ENCODE data around the gene PLD1.

Gene PLD1

DNA sequence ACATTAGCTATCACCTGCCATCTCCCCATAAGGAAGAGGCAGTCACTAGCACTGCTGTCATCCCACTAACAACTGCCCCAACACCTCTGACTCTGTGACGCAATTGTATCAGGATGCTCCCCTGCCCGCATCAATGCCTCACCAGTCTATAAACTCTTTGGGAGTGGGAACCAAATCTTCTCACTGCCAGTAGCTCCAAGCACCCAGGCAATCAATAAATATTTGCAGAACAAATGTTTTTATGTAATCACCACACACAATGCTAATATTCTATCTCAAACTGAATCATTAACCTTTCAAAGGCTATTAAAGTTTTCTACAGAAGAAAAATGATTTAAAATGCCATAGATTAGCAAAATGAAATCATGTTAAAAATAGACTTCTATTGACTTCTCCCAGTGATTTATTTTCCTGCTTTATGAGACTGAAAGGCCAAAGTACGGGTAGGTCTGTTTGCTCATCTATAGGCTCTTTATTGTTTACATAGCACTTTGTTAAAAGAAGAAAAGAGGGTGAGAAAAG lies 131.3 kb downstream of the PLD1 start:
- no peak for DNase-seq (ENCODE audit: insufficient read length, low spot score)
- no peak for FAIRE-seq

DNA sequence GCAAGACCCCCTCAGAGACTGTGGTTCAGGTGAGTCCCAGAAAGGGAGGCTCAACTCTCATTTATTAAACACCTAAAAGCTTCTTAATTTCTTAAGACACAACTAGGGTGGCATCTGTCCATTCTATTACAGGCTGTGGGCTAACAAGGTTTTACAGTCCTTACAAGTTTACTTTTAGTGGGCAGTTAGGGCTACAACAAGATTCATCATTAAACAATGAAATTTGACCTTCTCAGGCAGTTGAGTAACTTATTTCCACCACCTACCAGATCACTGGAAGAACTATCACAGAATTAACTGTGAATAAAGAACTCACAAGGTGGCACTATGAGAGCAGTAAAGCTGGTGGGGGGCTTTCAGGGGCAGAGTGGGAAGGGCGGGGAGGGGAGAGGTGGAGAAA lies 132.6 kb downstream of the PLD1 start:
- DNase-seq (ENCODE audit: insufficient read length, low spot score) (no peak), FAIRE-seq (no peak)

DNA sequence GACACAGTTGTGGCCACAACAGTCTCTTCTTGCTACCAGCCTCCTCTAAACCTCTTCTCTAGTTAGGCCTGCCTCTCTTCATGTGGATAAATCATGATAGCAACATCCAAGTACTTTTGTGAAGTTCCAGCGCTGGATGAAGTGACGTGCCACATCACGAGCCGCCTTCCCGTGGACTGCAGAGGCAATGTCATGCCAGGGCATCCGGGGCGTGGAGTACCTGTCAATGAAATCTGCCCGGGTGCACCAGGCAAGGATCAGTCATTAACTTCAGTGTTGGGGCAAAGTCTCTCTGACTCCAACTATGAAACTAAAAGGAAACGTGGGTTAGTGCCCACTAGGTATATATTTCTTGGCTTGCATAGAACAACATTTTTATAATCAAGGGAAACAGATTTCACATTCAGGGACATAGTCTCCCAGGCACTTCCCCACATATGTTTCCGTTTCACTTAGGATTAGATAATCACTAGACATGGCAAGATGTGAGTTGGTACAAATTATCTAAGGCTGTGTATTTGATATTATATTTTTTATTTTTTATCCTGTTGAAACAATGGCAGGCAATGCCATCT lies 133.6 kb downstream of the PLD1 start:
- no peak for FAIRE-seq

DNA sequence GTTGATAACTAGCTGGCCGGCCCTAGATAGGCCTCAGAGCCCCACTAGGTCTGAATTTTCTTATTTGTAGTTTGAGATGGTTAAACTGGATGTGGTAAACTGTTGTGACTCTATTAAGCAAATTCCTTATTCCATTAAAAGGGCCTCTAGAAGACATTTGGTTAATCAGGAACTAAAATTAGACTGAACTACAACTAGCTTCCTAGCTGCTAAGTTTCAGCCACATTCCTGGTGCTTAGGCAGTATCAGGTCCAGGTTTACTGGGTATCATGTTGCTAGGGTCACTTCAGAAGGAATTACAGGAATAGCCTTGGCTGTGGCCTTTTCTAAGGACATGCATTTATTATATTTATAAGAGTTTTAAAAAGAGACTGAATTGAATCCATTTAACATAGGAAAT lies 136.3 kb downstream of the PLD1 start:
- no peak for FAIRE-seq

More for the DNA sequence above, 133.6 kb downstream of the PLD1 start:
- no peak for DNase-seq (ENCODE audit: insufficient read length, low spot score)

DNA sequence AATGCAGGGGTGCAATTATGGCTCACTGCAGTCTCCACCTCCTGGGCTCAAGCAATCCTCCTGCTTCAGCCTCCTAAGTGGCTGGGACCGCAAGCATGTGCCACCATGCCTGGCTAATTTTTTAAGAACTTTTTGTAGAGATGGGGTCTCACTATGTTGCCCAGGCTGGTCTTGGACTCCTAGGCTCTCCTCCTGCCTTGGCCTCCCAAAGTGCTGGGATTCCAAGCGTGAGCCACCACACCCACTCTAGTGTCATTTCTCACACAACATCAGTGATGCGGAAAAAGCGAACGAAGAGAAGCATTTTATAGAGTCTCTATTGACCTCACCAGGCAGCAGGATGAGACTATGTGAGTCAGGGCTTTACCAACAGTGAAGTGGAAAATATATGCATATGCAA lies 137.7 kb downstream of the PLD1 start:
- FAIRE-seq = no peak
- DNase-seq (ENCODE audit: insufficient read length, low spot score) = no peak

More for the DNA sequence above, 136.3 kb downstream of the PLD1 start:
- no peak for DNase-seq (ENCODE audit: insufficient read length, low spot score)

DNA sequence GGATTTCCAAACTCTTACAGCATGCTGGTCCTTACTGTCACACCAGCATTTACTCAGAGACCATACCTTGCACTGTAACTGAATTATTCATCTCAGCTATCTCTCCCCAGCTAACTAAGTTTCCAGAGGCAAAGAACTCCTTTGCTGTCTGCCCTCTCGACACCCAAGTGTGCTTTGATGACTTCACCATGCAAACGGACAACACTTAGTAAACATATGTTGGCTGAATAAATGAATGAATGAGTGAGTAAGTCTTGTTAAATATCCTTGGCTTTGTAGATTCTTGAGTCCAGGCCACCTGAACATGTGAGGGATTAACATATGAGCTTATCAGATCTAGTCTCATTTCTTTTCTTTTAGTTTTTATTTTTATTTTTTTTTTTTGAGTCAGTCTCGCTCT lies 138.2 kb downstream of the PLD1 start:
- DNase-seq (ENCODE audit: insufficient read length, low spot score) (no peak), FAIRE-seq (no peak)

DNA sequence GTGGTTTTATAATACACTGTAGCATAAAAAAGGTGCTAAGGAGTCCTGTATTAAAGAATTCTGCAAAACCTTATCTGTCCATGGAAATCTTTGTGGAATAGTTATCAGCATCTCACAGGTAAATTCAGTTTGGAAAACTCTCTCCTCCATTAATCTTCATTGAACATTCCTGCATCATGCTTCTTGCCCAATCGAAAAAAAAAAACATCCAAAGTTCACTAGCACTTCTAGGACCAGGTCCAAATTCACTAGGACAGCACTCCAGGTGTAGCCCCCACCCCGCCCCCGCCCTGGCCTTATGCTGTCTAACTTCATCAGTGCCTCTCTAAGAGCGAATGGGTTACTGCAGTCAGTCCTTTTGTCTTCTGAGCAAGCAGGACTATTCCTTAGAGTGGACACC lies 138.6 kb downstream of the PLD1 start:
- FAIRE-seq (no peak), DNase-seq (ENCODE audit: insufficient read length, low spot score) (no peak)

DNA sequence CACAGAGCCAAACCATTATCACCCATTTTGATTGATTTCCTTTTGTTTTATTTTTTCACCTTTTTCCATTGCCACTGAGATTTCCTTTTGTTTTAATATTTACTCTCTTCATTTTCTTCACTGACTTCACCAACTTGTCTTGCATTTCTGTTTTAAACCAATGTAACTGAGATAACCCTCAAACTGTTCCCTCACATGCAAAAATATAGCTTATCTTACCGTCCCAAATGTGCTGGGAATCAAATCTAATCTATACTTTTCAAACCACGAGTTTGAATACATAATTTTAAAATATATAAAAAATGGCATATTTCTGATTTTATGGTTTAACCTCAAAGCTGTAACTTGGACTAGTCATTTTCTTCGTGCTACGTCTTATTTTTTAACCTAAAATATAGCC lies 143.8 kb downstream of the PLD1 start:
- DNase-seq (ENCODE audit: insufficient read length, low spot score) = no peak
- FAIRE-seq = no peak

DNA sequence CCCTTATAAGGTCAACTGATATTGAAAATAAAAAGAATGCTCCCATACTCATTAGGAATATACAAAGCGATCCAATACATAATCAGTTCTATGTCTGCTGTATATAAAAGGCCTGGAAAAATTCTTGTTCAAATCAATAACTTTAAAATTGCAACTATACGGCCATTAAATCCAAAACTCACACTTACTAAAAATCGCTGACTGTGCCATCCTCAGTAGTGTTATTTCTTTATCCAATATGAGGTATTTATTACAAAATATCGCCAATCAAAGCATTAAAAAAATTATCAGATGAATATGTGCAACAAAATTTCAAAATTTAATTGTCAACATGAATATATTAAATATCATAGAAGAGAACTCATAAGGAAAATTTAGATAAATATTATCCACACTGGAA lies 146.5 kb downstream of the PLD1 start:
- DNase-seq (ENCODE audit: insufficient read length, low spot score) (no peak), FAIRE-seq (no peak)

DNA sequence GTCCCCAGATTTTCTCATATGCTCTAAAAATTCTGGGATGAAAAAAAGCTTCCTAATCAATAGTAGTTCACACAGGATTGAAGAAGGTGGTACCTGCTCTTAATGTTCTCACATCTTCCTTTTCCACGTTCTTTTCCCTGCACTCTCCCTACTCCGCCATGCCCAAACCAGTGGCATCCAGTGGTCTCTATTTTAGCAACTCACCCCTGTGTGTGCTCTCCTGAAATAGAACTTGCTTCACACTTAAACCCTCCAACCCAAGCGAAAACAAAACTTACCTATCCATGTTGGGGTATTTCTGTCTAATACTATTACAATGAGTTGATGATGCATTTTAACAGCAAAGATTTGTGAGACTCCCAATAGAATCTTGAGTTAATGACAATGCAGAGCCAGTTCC lies 148.8 kb downstream of the PLD1 start:
- no peak for FAIRE-seq
- no peak for DNase-seq (ENCODE audit: insufficient read length, low spot score)

DNA sequence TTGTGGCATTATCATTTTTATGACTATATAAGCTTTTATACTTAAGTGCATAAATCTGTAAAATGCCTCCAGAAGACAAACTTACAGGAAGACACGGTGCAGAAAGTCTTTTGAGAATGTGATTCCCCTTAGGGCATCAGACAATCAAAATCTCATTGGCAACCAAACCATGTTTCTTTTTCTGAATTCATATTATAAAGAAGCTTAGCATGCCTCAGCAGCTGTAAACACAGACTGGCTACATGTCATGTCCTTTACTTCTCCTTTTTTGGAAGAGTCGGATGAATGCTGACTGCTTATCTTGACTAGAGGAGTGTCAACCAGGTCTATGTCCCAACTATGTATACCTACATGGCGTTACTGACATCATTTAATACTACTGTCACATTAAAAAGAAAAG lies 150.1 kb downstream of the PLD1 start:
- FAIRE-seq (no peak), DNase-seq (ENCODE audit: insufficient read length, low spot score) (no peak)

DNA sequence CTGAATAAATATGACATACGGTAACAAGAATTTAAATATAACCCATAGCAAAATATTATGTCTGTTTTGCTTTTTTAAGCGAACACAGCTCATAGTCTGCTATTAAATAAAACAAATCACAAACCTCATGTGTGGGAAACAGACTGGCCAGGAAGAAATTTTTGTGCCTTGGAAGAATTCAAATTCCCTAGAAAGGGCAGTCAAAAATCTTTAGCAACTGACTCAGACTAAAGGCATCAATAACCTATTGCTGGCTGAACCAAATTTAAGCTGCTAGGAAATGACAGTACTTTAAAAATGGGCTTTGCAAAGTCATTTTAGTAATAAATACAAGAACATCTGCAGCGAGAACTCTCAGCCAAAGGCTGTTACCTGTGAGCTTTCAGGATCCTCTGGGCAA lies 151.4 kb downstream of the PLD1 start:
- DNase-seq (ENCODE audit: insufficient read length, low spot score) (no peak), FAIRE-seq (no peak)

DNA sequence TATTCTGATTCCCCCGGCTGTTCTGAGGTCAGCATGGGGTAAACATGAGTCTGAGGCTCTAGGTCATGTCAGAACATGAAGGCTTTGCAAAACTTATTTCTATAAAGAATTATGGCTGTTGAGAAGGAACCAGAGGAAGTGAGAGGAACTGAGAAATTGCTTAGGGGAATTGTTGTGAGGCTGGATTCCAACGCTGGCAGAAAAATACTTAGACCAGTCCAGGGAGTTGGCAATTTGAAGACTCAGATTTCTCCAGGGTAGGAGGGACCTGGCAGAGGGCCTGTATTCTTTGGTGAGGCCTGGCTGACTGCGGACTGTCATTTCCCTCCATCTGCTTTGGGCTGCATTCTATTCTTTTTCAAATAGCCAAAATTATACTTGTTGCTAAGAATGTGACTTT lies 155.5 kb downstream of the PLD1 start:
- DNase-seq (ENCODE audit: insufficient read length, low spot score) (peak; percentile 30), FAIRE-seq (no peak)

DNA sequence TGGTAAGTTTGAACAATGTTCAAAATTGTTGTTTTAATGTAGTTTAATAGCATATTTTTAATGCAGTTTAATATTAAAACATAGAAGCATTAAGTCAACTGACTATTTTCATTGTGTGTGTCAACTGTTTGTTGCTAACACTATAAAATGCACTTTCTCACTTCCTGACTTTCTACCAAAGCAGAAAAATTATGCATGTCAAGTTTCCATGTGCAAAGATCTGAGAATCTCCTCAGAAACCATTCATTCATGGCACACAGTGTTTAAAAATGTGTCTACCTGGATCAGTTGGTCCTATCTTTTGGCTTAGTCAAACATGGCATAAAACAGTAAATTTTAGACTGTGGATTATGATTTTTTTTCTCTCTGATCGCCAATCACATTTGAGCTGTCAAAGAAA lies 156.0 kb downstream of the PLD1 start:
- no peak for DNase-seq (ENCODE audit: insufficient read length, low spot score)
- no peak for FAIRE-seq

DNA sequence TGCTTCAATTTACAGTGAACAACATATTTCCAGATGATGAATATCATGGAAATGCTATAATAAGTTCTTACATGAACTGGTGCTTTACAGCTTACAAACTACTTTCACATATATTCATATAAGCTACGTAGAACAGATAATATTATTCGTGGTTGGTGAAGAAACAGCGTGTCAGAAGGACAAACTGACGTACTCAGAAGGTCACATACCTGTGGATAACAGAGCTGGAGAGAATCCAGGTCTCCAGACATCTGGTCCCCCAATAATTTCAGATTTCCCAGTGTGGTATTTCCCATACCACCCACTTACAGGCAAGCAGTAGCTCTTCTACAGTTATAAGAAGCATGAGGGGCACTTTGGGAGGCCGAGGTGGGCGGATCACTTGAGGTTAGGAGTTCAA lies 156.6 kb downstream of the PLD1 start:
- FAIRE-seq = no peak
- DNase-seq (ENCODE audit: insufficient read length, low spot score) = no peak

DNA sequence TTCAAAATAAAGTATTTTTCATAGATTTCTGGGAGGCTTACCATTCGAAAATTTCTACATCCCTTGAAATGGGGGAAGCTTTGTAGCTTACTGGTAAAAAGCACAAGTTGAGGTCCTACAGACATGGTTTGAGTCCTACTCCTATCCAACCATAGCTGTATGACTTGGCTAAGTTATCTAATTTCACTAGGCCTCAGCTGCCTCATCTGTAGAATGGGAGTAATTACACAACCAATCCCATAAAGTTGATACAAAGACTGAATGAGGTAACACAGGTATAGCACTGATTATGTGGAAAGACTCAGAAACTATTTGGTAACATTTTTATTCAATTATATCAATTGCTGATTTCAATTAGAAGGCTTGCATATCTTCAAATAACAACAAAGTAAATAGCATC lies 157.4 kb downstream of the PLD1 start:
- FAIRE-seq (no peak), DNase-seq (ENCODE audit: insufficient read length, low spot score) (no peak)

DNA sequence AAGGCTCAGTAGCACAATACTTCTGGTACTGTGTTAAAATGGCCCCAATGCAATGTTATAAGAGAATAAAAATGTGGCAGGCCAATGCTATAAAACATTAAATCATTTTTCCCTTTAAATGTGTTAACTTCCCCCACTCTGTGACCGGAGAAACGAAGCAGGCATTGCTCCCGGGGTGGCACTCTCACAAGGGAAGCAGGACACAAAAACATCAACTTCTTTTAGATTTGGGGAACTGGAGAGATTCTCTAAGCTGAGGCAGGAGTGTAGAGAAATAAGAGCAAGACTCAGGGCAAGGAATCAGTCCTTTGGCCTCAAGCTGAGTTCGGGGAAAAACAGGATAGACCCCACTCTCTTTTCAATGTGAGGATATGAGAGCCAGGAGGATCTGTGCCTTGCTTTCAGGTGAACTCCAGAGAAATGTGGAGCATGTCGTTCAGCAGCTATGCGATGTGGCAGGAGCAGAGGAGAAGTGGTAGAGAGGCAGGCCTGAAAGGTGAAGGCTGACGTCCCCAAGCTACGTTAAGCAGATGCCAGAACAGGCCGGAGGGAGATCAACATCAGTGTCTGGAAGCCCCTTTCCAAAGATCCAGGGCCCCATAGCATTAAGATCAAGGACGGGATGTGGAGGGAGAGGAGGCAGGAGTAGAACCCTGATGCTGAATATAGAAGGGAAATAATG lies 160.2 kb downstream of the PLD1 start:
- DNase-seq (ENCODE audit: insufficient read length, low spot score) (no peak), FAIRE-seq (no peak)

DNA sequence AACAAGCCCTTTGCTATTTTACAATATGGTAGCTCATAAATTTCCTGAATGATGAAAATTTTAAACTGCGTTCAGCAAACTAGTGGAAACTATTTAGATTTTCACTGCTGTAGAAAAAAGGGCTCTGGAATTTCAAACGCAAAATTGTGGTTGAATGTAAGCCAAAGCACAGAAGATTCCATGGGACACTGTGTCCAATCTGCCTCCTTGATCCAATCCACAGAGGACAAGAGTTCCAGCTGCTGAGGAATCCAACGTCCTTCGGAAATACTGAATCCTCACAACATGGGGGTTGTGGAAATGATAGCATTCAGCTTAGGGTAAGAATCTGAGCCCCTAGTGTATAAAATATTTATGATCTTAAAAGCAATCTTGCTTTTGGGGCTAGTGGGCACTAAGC lies 161.0 kb downstream of the PLD1 start:
- no peak for FAIRE-seq
- DNase-seq (ENCODE audit: insufficient read length, low spot score) = no peak

DNA sequence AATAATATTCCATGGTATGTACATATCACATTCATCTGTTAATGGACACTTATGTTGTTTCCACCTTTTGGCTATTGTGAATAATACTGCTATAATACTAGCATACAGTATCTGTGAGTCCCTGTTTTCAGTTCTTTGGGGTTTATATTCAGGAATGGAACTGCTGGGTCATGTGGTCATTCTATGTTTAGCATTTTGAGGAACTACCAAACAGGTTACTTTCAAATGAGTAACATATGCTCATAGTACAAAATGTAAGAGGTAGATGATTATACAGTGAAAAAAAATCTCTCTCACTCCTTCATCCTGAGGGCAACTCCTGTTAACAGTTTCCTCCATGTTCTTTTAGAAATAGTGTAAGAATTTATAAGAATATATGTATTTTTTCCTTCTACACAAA lies 162.2 kb downstream of the PLD1 start:
- DNase-seq (ENCODE audit: insufficient read length, low spot score) = no peak
- FAIRE-seq = no peak

DNA sequence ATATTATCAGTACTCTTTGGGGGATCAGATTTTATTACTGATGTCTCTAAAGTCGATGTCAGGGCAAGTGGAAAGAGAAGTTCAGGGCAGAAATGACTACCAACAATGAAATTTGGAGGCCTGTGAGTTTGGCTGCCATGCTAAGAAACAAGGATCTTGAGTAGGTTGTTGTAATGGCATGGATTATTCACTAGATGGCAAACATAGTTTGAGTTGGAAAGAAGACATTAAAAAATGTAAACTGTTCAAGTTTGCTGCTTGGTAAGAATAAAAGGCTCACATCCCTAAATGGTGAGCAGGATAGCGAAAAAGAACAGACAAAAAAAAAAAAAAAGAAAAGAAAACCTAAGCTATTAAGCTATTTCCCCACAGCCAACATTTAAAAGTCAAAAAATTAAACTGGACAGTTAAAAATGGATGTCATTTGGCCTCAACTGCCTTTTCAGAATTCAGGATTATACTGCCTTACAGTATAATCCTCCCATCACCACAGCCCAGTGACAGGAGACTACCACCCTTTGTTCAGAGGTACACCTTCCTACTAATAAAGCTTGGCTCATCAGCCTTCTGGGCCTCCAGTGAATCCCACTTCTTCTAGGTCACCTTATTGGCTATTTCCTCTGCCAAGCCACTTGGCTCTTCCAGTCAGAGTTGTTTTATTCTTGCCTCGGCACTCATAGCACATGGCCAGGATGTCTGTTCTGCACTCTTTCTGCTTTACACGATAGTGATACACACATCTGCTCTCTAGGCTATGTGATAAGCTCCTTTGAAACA lies 163.7 kb downstream of the PLD1 start:
- FAIRE-seq (no peak), DNase-seq (ENCODE audit: insufficient read length, low spot score) (peak; percentile 47)

DNA sequence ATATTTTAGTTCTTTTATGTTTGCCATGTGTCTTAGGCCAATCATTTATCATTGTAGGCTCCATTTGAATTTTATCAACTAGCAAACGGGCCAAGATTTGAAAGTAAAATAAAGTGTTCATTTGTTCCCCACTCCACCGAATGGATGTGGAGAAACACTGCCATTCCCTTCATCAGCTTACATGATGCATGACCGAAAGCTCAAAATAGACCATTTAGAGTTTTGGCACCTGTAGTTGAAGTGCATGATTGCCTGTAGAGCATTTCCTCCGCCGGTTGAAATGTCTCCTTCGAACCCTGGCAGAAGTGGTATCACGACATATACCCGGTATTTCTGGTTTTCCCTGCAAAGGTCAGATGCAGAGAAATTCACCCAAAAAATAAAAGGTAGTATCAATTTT lies 165.6 kb downstream of the PLD1 start:
- DNase-seq (ENCODE audit: insufficient read length, low spot score) = no peak
- FAIRE-seq = no peak

DNA sequence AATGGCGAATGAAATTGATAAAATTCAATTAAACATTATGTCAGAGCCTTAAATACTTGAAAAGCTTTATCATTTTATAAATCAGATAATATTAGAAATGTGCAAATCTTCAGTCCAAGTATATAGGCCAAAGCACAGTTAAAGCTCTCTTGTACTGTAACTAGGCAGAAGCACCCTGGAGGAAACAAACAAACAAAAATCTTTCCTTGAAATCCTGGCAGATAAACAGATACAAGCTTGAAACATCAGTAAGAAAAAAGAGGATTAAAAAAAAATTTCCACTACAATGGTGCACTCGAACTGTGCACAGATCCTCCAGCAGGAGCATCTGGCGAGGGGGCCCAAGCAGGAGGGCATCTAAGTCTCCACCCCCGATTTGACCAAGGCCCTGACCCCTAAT lies 166.6 kb downstream of the PLD1 start:
- DNase-seq (ENCODE audit: insufficient read length, low spot score) (no peak), FAIRE-seq (no peak)
